GM23338 (cell line): ENCODE data around the gene UPF1. TPM values are rescaled to one million over a fixed set of nuclear protein-coding genes. Genes with fewer than 3 reads are reported as not detected.

ENCODE experiments used
- ATAC-seq: fragments of 200-7000 bp; cut with Tn5 transposase; 3 replicates; pipeline ENCODE4 v1.9.1; 2020
- DNase-seq: peaks from one replicate; pipeline ENCODE4 v3.0.0-alpha.2; 2015; ENCODE audit warnings: low spot score
- H2AFZ ChIP-seq: fragments of 200-600 bp; sonication (generic); 2 replicates; pipeline ENCODE4 v1.8.0; 2016; ENCODE audit warnings: antibody characterized with exemption, mild to moderate bottlenecking, moderate library complexity
- H3F3A ChIP-seq: fragments of 200-600 bp; sonication (generic); replicated peaks from 2 replicates; pipeline ENCODE4 v1.8.0; 2017; ENCODE audit warnings: antibody characterized with exemption, mixed run types, low read depth
- H3K27ac ChIP-seq: fragments of 200-600 bp; sonication (generic); 2 replicates; pipeline ENCODE4 v1.6.1; 2016; ENCODE audit warnings: low read depth
- H3K27me3 ChIP-seq: fragments of 200-600 bp; sonication (generic); 2 replicates; pipeline ENCODE4 v1.8.0; 2016; ENCODE audit warnings: mild to moderate bottlenecking, mixed run types, moderate library complexity; ENCODE audit not compliant: insufficient read depth
- H3K36me3 ChIP-seq: fragments of 200-600 bp; sonication (generic); 2 replicates; pipeline ENCODE4 v1.8.0; 2016; ENCODE audit warnings: mild to moderate bottlenecking; ENCODE audit not compliant: insufficient read depth
- H3K4me1 ChIP-seq: fragments of 200-600 bp; sonication (generic); 2 replicates; pipeline ENCODE4 v1.8.0; 2016; ENCODE audit warnings: mild to moderate bottlenecking, moderate library complexity; ENCODE audit not compliant: insufficient read depth
- H3K4me2 ChIP-seq: fragments of 200-600 bp; sonication (generic); 2 replicates; pipeline ENCODE4 v1.7.1; 2017; ENCODE audit warnings: mixed run types
- H3K4me3 ChIP-seq: fragments of 200-600 bp; sonication (generic); 2 replicates; pipeline ENCODE4 v1.6.1; 2016; ENCODE audit warnings: mixed run types
- H3K79me2 ChIP-seq: fragments of 200-600 bp; sonication (generic); replicated peaks from 2 replicates; pipeline ENCODE4 v1.8.0; 2017; ENCODE audit warnings: mild to moderate bottlenecking; ENCODE audit not compliant: insufficient read depth
- H3K9me2 ChIP-seq: fragments of 200-600 bp; sonication (generic); 2 replicates; pipeline ENCODE4 v1.8.0; 2017; ENCODE audit not compliant: insufficient read depth
- H4K20me1 ChIP-seq: fragments of 200-600 bp; sonication (generic); replicated peaks from 2 replicates; pipeline ENCODE4 v1.8.0; 2017; ENCODE audit warnings: mild to moderate bottlenecking; ENCODE audit not compliant: insufficient read depth
- H3K27ac Mint-ChIP-seq: 2 replicates; pipeline ENCODE4 v1.8.0; 2020; ENCODE audit warnings: inconsistent platforms, mild to moderate bottlenecking, moderate library complexity, mixed read lengths
- H3K27me3 Mint-ChIP-seq: 3 replicates; pipeline ENCODE4 v1.8.0; 2022; ENCODE audit warnings: low read depth, mild to moderate bottlenecking, moderate library complexity, mixed read lengths, inconsistent platforms; ENCODE audit not compliant: insufficient read depth, poor library complexity
- H3K36me3 Mint-ChIP-seq: 3 replicates; pipeline ENCODE4 v1.8.0; 2021; ENCODE audit warnings: low read depth, mild to moderate bottlenecking, inconsistent platforms, moderate library complexity, mixed read lengths
- H3K4me1 Mint-ChIP-seq: 3 replicates; pipeline ENCODE4 v1.8.0; 2020; ENCODE audit warnings: mild to moderate bottlenecking, inconsistent platforms, mixed read lengths
- H3K4me3 Mint-ChIP-seq: 3 replicates; pipeline ENCODE4 v1.8.0; 2021; ENCODE audit warnings: moderate library complexity, mild to moderate bottlenecking, inconsistent platforms, mixed read lengths
- H3K9me3 Mint-ChIP-seq: 3 replicates; pipeline ENCODE4 v1.8.0; 2020; ENCODE audit warnings: moderate library complexity, mild to moderate bottlenecking, inconsistent platforms, mixed read lengths
- CREB1 ChIP-seq: fragments of 250-450 bp; sonication (Bioruptor Pico); IDR thresholded peaks from 2 replicates; pipeline ENCODE4 v1.5.0; 2020; ENCODE audit warnings: low read depth, mild to moderate bottlenecking, moderate library complexity
- CTCF ChIP-seq, 2 experiments: fragments of 200-600 bp in 1 of 2; sonication (generic) in 1 of 2; conservative IDR thresholded peaks; 2 replicates each; pipeline versions ENCODE4 v1.5.1 to v1.6.1; 2016 to 2017; ENCODE audit warnings: antibody characterized with exemption in 2 of 2, low read depth in 2 of 2, mild to moderate bottlenecking in 2 of 2, moderate library complexity in 1 of 2
- ETS1 ChIP-seq: IDR thresholded peaks from 2 replicates; pipeline ENCODE4 v1.6.1; 2016; ENCODE audit warnings: antibody characterized with exemption
- EZH2 ChIP-seq: fragments of 200-600 bp; sonication (generic); IDR thresholded peaks from one replicate; pipeline ENCODE4 v1.8.0; 2017; ENCODE audit warnings: antibody characterized with exemption, mild to moderate bottlenecking, low read depth; ENCODE audit not compliant: unreplicated experiment
- EZH2phosphoT487 ChIP-seq: fragments of 200-600 bp; sonication (generic); IDR thresholded peaks from one replicate; pipeline ENCODE4 v1.8.1; 2018; ENCODE audit warnings: antibody characterized with exemption; ENCODE audit not compliant: unreplicated experiment
- JUNB ChIP-seq: IDR thresholded peaks from one replicate; pipeline ENCODE4 v1.6.1; 2016; ENCODE audit warnings: antibody characterized with exemption; ENCODE audit not compliant: unreplicated experiment
- NANOG ChIP-seq: IDR thresholded peaks from 2 replicates; pipeline ENCODE4 v1.6.1; 2016; ENCODE audit warnings: antibody characterized with exemption, borderline replicate concordance
- POLR2AphosphoS5 ChIP-seq: IDR thresholded peaks from 2 replicates; pipeline ENCODE4 v1.6.1; 2016; ENCODE audit warnings: antibody characterized with exemption, low read depth
- STAT1 ChIP-seq: IDR thresholded peaks from one replicate; pipeline ENCODE4 v1.6.1; 2016; ENCODE audit warnings: antibody characterized with exemption; ENCODE audit not compliant: unreplicated experiment
- ZNF114 ChIP-seq: fragments of 250-450 bp; sonication (Bioruptor Pico); IDR thresholded peaks from 2 replicates; pipeline ENCODE4 v1.5.0; 2020; ENCODE audit warnings: mild to moderate bottlenecking, moderate library complexity
- ZNF331 ChIP-seq: fragments of 250-450 bp; sonication (Bioruptor Pico); IDR thresholded peaks from 2 replicates; pipeline ENCODE4 v1.5.0; 2020; ENCODE audit warnings: low read depth, mild to moderate bottlenecking, moderate library complexity
- polyA plus RNA-seq: library from polyadenylated mRNA; unstranded; fragments of >200 nt; fragmentation: Nextera tagmentation; extraction: Ambion mirVana; gene quantifications from 2 replicates; pipeline ENCODE4 v1.2.1, GENCODE V29; 2016
- total RNA-seq: library from RNA; depleted of rRNA; stranded (reverse); fragments of >200 nt; shearing (Covaris generic); gene quantifications from 2 replicates; pipeline ENCODE4 v1.2.3, GENCODE V29; 2014
- TF ChIP-seq, protein P1 (sequence below): fragments of 250-450 bp; sonication (Bioruptor Pico); IDR thresholded peaks from 2 replicates; pipeline ENCODE4 v1.5.0; 2020; ENCODE audit warnings: mild to moderate bottlenecking, moderate library complexity
- TF ChIP-seq, protein P2 (sequence below): IDR thresholded peaks from one replicate; pipeline ENCODE4 v1.6.1; 2018; ENCODE audit warnings: antibody characterized with exemption; ENCODE audit not compliant: unreplicated experiment

The UPF1 gene
- total and polyA plus RNA-seq, 2 experiments from 2014 or later: 13.8 to 138 TPM

DNA sequence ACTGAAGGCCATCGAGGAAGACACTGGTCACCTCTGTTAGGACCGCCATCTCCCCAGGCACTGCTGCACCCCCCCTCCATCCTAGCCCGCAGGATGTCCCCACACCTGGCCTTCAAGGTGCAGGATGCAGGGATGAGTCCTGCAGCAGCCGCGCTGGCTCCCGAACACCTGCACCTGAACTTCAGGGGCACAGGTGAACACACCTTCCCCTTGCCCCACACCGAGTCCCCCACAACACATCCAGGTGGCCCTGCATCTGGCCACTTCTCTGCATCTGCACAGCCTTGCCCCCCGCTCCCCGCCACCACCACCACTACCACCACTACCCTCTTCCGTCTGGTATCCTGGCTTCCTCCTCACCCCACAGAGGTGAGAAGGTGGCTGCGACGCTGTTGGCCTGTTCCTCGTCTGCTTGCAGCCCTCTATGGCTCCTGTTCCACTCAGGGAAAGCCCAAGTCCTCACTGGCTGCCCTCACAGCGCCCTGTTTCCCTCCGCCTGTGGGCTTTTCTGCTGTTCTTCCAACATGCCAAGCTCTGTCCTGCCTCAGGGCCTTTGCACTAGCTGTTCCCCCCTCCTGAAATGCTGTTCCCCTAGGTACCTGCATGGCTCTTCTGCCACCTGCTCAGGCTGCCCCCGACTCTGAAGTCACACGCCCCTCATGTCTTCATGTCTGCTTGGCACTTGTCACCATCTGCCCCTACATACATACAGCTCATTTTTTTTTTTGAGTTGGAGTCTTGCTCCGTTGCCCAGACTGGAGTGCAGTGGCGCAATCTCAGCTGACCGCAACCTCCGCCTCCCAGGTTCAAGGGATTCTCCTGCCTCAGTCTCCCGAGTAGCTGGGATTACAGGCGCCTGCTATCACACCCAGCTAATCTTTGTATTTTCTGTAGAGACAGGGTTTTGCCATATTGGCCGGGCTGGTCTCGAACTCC lies 65.6 kb downstream of the UPF1 start:
- Mint-ChIP-seq H3K4me1 (no peaks in the 10 kb centered on the region), H3K9me3 (no peaks in the 10 kb centered on the region), H3K27me3 (peaks cover 19% of the 10 kb centered on the region), H3K4me3 (peak overlapping the region; percentile 80), H3K27ac (no peak overlapping the region), H3K36me3 (peaks cover 12% of the 10 kb centered on the region)
- DNase-seq (no peak), ATAC-seq (no peak)
- Histone ChIP-seq H3K4me1 (no peaks in the 10 kb centered on the region; the same call in 1 of the 2 replicates), H3F3A (peaks cover 2% of the 10 kb centered on the region; the same call in 1 of the 2 replicates), H3K79me2 (no peaks in the 10 kb centered on the region), H3K4me2 (no peak overlapping the region), H2AFZ (no peak overlapping the region), H4K20me1 (no peaks in the 10 kb centered on the region; the same call in none of the 2 replicates), H3K9me2 (no peaks in the 10 kb centered on the region), H3K27me3 (peaks cover 24% of the 10 kb centered on the region), H3K4me3 (no peak overlapping the region), H3K36me3 (no peaks in the 10 kb centered on the region), H3K27ac (no peak overlapping the region)
- no peak for TF ChIP-seq EZH2phosphoT487
- no peak for TF ChIP-seq ZNF331
- TF ChIP-seq NANOG: no peak
- TF ChIP-seq CREB1: no peak
- TF ChIP-seq JUNB: no peak
- TF ChIP-seq, protein P1, sequence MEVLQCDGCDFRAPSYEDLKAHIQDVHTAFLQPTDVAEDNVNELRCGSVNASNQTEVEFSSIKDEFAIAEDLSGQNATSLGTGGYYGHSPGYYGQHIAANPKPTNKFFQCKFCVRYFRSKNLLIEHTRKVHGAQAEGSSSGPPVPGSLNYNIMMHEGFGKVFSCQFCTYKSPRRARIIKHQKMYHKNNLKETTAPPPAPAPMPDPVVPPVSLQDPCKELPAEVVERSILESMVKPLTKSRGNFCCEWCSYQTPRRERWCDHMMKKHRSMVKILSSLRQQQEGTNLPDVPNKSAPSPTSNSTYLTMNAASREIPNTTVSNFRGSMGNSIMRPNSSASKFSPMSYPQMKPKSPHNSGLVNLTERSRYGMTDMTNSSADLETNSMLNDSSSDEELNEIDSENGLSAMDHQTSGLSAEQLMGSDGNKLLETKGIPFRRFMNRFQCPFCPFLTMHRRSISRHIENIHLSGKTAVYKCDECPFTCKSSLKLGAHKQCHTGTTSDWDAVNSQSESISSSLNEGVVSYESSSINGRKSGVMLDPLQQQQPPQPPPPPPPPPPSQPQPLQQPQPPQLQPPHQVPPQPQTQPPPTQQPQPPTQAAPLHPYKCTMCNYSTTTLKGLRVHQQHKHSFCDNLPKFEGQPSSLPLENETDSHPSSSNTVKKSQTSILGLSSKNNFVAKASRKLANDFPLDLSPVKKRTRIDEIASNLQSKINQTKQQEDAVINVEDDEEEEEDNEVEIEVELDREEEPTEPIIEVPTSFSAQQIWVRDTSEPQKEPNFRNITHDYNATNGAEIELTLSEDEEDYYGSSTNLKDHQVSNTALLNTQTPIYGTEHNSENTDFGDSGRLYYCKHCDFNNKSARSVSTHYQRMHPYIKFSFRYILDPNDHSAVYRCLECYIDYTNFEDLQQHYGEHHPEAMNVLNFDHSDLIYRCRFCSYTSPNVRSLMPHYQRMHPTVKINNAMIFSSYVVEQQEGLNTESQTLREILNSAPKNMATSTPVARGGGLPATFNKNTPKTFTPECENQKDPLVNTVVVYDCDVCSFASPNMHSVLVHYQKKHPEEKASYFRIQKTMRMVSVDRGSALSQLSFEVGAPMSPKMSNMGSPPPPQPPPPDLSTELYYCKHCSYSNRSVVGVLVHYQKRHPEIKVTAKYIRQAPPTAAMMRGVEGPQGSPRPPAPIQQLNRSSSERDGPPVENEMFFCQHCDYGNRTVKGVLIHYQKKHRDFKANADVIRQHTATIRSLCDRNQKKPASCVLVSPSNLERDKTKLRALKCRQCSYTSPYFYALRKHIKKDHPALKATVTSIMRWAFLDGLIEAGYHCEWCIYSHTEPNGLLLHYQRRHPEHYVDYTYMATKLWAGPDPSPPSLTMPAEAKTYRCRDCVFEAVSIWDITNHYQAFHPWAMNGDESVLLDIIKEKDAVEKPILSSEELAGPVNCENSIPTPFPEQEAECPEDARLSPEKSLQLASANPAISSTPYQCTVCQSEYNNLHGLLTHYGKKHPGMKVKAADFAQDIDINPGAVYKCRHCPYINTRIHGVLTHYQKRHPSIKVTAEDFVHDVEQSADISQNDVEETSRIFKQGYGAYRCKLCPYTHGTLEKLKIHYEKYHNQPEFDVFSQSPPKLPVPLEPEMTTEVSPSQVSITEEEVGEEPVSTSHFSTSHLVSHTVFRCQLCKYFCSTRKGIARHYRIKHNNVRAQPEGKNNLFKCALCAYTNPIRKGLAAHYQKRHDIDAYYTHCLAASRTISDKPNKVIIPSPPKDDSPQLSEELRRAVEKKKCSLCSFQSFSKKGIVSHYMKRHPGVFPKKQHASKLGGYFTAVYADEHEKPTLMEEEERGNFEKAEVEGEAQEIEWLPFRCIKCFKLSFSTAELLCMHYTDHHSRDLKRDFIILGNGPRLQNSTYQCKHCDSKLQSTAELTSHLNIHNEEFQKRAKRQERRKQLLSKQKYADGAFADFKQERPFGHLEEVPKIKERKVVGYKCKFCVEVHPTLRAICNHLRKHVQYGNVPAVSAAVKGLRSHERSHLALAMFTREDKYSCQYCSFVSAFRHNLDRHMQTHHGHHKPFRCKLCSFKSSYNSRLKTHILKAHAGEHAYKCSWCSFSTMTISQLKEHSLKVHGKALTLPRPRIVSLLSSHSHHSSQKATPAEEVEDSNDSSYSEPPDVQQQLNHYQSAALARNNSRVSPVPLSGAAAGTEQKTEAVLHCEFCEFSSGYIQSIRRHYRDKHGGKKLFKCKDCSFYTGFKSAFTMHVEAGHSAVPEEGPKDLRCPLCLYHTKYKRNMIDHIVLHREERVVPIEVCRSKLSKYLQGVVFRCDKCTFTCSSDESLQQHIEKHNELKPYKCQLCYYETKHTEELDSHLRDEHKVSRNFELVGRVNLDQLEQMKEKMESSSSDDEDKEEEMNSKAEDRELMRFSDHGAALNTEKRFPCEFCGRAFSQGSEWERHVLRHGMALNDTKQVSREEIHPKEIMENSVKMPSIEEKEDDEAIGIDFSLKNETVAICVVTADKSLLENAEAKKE: no peak
- no peak for TF ChIP-seq EZH2
- TF ChIP-seq, protein P2, sequence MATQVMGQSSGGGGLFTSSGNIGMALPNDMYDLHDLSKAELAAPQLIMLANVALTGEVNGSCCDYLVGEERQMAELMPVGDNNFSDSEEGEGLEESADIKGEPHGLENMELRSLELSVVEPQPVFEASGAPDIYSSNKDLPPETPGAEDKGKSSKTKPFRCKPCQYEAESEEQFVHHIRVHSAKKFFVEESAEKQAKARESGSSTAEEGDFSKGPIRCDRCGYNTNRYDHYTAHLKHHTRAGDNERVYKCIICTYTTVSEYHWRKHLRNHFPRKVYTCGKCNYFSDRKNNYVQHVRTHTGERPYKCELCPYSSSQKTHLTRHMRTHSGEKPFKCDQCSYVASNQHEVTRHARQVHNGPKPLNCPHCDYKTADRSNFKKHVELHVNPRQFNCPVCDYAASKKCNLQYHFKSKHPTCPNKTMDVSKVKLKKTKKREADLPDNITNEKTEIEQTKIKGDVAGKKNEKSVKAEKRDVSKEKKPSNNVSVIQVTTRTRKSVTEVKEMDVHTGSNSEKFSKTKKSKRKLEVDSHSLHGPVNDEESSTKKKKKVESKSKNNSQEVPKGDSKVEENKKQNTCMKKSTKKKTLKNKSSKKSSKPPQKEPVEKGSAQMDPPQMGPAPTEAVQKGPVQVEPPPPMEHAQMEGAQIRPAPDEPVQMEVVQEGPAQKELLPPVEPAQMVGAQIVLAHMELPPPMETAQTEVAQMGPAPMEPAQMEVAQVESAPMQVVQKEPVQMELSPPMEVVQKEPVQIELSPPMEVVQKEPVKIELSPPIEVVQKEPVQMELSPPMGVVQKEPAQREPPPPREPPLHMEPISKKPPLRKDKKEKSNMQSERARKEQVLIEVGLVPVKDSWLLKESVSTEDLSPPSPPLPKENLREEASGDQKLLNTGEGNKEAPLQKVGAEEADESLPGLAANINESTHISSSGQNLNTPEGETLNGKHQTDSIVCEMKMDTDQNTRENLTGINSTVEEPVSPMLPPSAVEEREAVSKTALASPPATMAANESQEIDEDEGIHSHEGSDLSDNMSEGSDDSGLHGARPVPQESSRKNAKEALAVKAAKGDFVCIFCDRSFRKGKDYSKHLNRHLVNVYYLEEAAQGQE: no peak
- TF ChIP-seq CTCF (conservative IDR thresholded peaks at IDR 0.05; ENCODE audit: low read depth in 2 of 2): no peak
- TF ChIP-seq STAT1: no peak
- no peak for TF ChIP-seq ZNF114
- TF ChIP-seq ETS1: no peak
- TF ChIP-seq POLR2AphosphoS5: no peak
